D721Med (cell line): ENCODE measurements around the gene ZNF530.

Source experiments
- DNase-seq: peaks from one replicate; pipeline ENCODE4 v3.0.0; 2011; ENCODE audit warnings: low spot score; ENCODE audit not compliant: insufficient read length
- FAIRE-seq: peaks from 2 replicates; lab custom pipeline; 2011; peaks lifted over from hg19 to GRCh38; lab: Jason Lieb, UNC
- CTCF ChIP-seq: IDR thresholded peaks from 2 replicates; pipeline ENCODE4 v1.5.1; 2012; ENCODE audit warnings: mild to moderate bottlenecking, control low read depth; ENCODE audit not compliant: insufficient read depth; ENCODE audit errors: missing control alignments

Gene ZNF530

GRCh38 chr19:57583521-57584416 is 15.9 kb upstream of the ZNF530 start, which contains the start of gene ZIK1:
ZIK1 (plus strand) TSS chr19:57584145; CDS start chr19:57584357, 212 bp downstream.
- FAIRE-seq: peak; percentile 46
- DNase-seq: peak; percentile 98
- TF ChIP-seq CTCF: peak; percentile 19

- no peak for DNase-seq
- no peak for TF ChIP-seq CTCF
- no peak for FAIRE-seq
Observed at GRCh38 chr19:57587529-57587928, 12.2 kb upstream of the ZNF530 start.

GRCh38 chr19:57599377-57599760 is 316 bp upstream of the ZNF530 start:
- no peak for TF ChIP-seq CTCF
- FAIRE-seq: no peak
- DNase-seq: no peak

- DNase-seq: no peak
- no peak for TF ChIP-seq CTCF
- FAIRE-seq: no peak
Observed at GRCh38 chr19:57606931-57607330, 7.2 kb downstream of the ZNF530 start.

GRCh38 chr19:57611113-57611512 is 11.4 kb downstream of the ZNF530 start:
- DNase-seq (no peak), FAIRE-seq (no peak)
- no peak for TF ChIP-seq CTCF

- DNase-seq (peak; percentile 96), FAIRE-seq (no peak)
Observed at GRCh38 chr19:57613941-57614743, 14.5 kb downstream of the ZNF530 start, which contains the start of gene ZNF134. ZNF134 (plus strand) TSS chr19:57614242; CDS start chr19:57619469, 5,227 bp downstream.

More at GRCh38 chr19:57613941-57614743, 14.5 kb downstream of the ZNF530 start, which contains the start of gene ZNF134:
- TF ChIP-seq CTCF: peak; percentile 11
